ENCODE data around the gene FAH. TPM values are rescaled to one million over a fixed set of nuclear protein-coding genes. Genes with fewer than 3 reads are reported as not detected.

FAH gene
- total RNA-seq, 1 experiment from 2014 or later = 50.3 TPM

- no peak for DNase-seq (ENCODE audit: low spot score)
Measured at GRCh38 chr15:80199869-80200268, 47.1 kb downstream of the FAH start.

- DNase-seq (ENCODE audit: low spot score) = no peak
Measured at GRCh38 chr15:80201256-80202015, 48.6 kb downstream of the FAH start.

DNA sequence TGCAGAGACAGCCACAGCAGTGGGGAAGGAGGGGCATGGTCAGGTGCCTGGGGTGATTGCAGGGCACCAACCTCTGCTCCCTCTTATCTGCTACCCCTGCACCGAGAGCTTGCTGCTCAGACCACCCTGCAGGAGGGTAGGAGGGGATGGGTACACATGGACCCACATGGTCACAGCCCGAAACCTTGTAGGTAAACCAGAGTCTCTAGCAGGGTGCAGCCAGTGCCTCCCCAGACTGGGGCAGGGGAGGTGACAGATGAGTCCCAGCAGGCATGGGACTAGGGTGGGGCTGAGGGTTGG lies 49.2 kb downstream of the FAH start:
- DNase-seq (ENCODE audit: low spot score) = no peak

DNA sequence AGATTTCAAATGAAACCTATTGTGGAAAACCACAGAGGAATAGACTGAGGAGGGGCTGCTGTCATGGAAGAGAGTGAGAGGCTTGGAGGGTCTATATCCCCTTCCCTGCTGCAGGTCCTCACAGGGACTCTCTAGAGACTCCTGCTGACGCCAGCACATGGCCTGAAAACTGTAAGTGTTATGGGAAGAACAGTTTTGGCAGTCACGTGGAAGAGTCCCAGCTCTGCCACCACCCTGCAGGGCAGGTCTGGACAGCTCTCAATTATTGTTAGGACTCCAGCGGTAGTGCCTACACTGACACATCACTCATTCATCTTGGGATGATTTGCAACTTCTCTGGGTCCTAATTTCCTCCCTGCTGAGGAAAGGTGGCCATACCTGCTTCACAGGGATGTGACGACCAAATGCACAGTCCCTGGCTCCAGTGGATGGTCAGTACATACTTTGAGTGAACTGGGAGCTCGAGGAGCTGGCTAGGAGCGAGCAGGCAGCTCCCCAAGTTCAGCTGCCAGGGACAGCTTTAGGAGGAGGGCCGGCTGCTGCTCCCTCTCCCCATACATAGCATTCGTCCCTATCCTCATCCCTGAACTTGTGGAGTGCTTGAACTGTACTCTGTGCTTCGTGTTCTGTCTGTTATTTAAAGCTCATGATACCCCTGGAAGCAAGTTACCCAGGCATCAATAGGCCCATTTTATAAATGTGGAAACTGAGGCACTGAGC lies 50.0 kb downstream of the FAH start:
- no peak for DNase-seq (ENCODE audit: low spot score)

DNA sequence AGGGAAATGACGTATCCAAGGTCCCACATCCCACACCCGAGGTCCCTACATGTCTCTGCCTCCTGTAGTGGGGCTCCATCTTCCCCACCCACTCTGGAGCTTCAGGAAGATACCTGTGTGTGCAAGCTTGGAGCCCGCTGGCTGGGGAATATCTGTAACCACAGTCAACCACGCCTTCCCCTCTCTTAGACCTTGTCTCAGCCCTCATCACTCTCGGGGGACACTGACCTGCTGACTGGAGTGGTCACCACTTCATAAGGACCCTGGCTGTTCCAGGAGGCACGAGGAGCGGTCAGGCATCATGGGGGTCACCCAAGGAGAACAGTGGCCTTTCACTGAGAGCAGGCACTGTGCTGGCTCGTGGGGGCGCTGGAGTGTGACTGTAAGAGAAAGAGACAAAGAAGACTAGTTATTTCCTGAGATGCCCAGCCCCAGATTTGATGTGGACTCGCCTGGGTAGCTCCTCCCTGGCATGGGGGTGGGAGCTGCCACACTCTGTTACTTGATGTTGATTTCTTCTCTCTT lies 50.6 kb downstream of the FAH start:
- DNase-seq (ENCODE audit: low spot score) = no peak

DNA sequence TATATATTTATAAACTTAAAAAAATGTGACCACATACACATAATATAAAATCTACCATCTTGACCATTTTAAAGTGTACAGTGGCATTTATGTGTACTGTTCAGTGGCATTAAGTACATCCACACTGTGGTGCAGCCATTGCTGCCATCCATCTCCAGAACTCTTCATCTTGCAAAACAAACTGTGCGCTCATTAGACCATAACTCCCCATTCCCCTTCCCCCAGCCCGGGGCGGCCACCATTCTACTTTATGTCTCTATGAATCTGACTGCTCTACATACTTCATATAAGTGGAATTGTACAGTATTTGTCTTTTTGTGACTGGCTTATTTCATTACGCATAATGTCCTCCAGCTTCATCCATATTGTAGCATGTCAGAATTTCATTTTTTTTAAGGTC lies 51.4 kb downstream of the FAH start:
- DNase-seq (ENCODE audit: low spot score) = no peak

DNA sequence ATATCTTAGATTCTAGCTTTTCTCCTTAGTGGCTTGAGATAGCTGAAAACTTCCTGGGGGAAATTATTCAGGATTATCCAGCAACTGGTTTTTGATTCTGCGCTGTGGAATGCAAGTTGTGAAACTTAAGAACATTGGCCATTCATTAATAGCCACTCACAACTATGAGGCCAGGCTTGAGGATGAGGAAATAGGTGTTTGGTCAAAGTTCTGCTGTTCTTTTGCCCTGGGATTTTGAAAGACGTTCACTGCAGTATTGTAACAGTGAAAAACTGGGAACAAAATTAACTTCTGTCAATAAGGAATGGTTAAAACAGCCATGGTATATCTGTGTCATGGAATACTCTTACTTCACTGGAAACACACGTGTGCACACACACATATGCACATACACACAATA lies 55.1 kb downstream of the FAH start:
- DNase-seq (ENCODE audit: low spot score) = no peak

- no peak for DNase-seq (ENCODE audit: low spot score)
Measured at GRCh38 chr15:80208758-80209734, 56.2 kb downstream of the FAH start.

DNA sequence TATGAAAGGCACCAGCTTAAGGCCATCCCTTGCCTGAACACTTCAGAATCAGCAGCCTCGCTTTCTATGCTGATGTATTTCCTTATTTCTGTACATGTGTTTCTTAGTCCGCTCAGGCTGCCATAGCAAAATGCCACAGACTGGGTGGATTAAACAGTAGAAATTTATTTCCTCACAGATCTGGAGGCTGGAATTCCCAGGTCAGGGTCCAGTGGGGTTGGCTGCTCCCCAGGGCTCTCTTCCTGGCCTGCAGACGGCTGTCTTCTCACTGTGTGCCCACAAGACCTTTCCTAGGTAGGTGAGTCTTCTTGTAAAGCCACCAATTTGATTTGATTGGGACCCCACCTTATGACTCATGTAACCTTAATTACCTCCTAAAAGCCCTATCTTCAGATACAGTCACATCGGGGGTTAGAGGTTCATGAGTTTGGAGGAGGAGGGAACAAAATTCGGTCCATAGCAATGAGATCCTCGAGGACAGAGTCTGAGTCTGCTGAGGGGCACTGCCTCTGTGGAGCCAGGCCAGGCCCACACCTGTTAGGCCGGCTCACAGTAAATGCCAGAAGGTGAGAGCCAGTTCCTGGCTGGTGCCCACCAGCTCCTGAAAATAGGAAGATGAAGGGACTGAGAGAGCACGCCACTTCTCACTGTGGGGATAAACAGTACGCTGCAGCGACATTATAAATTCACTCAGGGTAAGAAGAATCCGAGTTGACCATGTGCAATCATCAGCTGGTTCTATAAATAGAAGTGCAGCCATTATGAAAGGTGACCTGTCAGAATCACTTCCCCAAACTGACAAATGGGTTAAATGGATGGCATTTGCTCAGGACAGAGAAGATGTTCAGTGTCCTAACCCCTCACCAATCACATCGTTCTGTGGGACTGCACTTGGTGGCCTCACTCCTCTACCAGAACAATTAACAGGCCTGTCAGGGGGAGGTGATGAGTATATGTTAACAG lies 58.1 kb downstream of the FAH start:
- no peak for DNase-seq (ENCODE audit: low spot score)

GRCh38 chr15:80211976-80212375 lies 59.2 kb downstream of the FAH start:
- DNase-seq (ENCODE audit: low spot score) = no peak

GRCh38 chr15:80214910-80215309 lies 62.1 kb downstream of the FAH start:
- DNase-seq (ENCODE audit: low spot score) = no peak

- DNase-seq (ENCODE audit: low spot score) = no peak
Measured at GRCh38 chr15:80216141-80216540, 63.3 kb downstream of the FAH start.

DNA sequence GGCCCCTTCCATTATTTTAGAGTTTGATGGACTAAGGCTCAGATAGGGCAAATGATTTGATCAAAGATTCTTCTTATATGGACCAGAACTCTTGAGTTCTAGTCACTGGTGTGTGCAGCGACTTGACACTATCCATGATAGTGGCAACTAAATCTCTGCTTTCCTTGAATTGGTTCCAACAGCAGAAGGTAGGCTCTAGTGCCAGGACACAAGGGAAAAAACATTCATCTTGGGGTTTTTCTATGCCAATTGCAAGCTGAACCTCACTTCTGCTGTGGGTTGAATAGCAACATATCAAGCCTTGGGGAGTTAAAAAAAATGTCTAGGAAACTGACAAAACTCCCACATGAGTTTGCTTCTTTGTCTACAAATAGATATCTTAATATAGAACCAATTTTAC lies 64.1 kb downstream of the FAH start:
- no peak for DNase-seq (ENCODE audit: low spot score)

GRCh38 chr15:80217327-80217900 lies 64.6 kb downstream of the FAH start:
- no peak for DNase-seq (ENCODE audit: low spot score)

DNA sequence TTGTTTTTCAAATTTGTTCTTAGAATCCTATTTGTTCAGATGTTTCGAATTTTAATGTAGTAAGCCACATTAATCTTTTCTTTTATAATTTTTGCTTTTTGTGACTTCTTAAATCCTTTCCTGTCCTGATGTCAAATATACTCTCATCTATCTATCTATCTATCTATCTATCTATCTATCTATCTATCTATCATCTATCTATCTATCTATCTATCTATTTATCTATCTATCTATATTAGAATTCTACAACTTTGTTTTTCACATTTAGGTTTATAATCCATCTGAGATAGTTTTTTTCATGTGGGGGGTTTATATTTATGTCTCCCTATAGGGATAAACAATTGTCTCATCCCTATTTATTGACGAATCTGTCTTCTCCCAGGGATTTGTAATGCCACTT lies 67.2 kb downstream of the FAH start:
- no peak for DNase-seq (ENCODE audit: low spot score)

GRCh38 chr15:80228959-80229610 lies 76.3 kb downstream of the FAH start:
- DNase-seq (ENCODE audit: low spot score) = peak; percentile 42

GRCh38 chr15:80231371-80231770 lies 78.6 kb downstream of the FAH start:
- DNase-seq (ENCODE audit: low spot score) = no peak

DNA sequence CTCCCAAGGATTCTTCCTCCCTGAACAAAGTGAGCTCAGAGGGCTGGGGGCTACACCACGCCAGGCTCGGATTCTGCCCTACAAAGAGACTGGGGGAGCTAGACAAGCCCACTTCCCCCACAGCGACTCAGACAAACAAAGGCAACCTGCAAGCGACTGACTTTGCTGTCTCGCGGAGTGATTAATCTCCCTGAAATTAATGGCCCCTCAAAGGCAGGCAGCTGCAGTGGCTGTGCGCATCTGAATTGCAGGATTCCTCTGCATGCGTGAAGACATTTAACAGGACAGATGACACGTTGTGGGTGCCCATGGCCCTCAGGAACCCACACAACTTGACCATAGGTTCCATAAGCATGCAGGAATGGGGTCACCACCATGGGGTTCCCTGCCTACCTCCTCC lies 80.8 kb downstream of the FAH start:
- DNase-seq (ENCODE audit: low spot score) = no peak

DNA sequence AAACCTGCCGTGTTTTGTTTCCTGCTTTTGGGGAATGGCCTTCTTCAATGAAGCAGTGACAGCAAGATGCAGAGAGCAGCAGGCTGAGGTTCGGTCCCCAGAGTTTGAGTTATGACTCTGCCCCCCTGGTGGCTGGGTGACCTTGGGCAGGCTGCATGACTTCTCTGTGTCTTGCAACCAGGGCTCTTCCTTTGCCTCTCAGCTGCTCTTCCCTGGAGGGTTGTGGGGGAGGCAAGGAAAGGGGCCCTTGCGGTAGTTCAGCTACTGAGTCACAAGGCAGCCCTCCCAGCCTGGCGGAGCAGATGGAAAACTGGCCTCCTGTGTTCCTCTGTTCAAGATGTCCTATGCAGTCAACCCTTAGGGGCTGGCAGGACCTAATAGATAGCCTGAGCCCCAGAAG lies 82.1 kb downstream of the FAH start:
- no peak for DNase-seq (ENCODE audit: low spot score)
